ENCODE measurements around the gene RCHY1. TPM values are rescaled to one million over a fixed set of nuclear protein-coding genes. Genes with fewer than 3 reads are reported as not detected.

RCHY1 gene
- total and polyA plus RNA-seq, 2 donors (not counting 3 experiments of a cell fraction or from before 2014, with no cell fraction given): 21.1 to 30.9 TPM

- H3K4me1 ChIP-seq (ENCODE audit: control insufficient read depth, extremely low read depth, insufficient read depth, low read length): no peaks in the 10 kb centered on the region
These were observed 44.3 kb downstream of the RCHY1 start for GRCh38 chr4:75469896-75470295.

More at GRCh38 chr4:75469896-75470295, 44.3 kb downstream of the RCHY1 start:
- no TSS peak for BruUV-seq (replicated peaks)
- DNase-seq (ENCODE audit: low read depth, low spot score) (no peak), FAIRE-seq (no peak)
- no peaks in the 10 kb centered on the region for H3K79me2 ChIP-seq (ENCODE audit: control insufficient read depth, insufficient read depth, low read length)
- dilution Hi-C loops (cut with MboI; ENCODE audit: extremely low pct_ligation_motif_present, low sequenced_read_pairs) (no loop called here), intact Hi-C loops (cut with micrococcal nuclease) (loop anchor here (10.0 kb wide), 1 partner anchor 595 kb away; no protein-coding TSS in a partner anchor)
- H3K27ac ChIP-seq (ENCODE audit: insufficient read depth, low read depth, low read length): no peak overlapping the region
- ChIA-PET POLR2A (no interaction called here), CTCF (interaction anchor here (0.6 to 1.4 kb wide), 2 partner anchors 20 to 36 kb away, joined by 3 to 4 read pairs; no protein-coding TSS in a partner anchor)
- no peak overlapping the region for H3K4me2 ChIP-seq (ENCODE audit: insufficient read depth, low read length)
- no peaks in the 10 kb centered on the region for H3K36me3 ChIP-seq (ENCODE audit: control insufficient read depth in 2 of 2, extremely low read depth in 1 of 2, insufficient read depth in 2 of 2, low read length in 2 of 2)
- H3K9me3 ChIP-seq (replicated peaks; ENCODE audit: control insufficient read depth, insufficient read depth, low read length): no peaks in the 10 kb centered on the region
- TF ChIP-seq MAX (IDR thresholded peaks at IDR 0.05; ENCODE audit: insufficient read depth, insufficient read length): no peak
- no peak for TF ChIP-seq POLR2AphosphoS5 (IDR thresholded peaks at IDR 0.05; ENCODE audit: insufficient read depth, low read depth, low read length)
- TF ChIP-seq EZH2 (IDR thresholded peaks at IDR 0.05; ENCODE audit: borderline replicate concordance, low read depth, low read length, severe bottlenecking): no peak
- TF ChIP-seq FOS (IDR thresholded peaks at IDR 0.05; ENCODE audit: borderline replicate concordance, insufficient read depth, low read length): no peak
- no peak for TF ChIP-seq MYC (IDR thresholded peaks at IDR 0.05; ENCODE audit: low read depth, low read length)
- TF ChIP-seq JUN (IDR thresholded peaks at IDR 0.05; ENCODE audit: borderline replicate concordance, insufficient read depth, insufficient read length, low read depth): no peak
- no peak for TF ChIP-seq POLR2A (IDR thresholded peaks at IDR 0.05; ENCODE audit: low read depth, low read length)
- no peak for TF ChIP-seq CTCF (IDR thresholded peaks at IDR 0.05; ENCODE audit: extremely low read depth in 1 of 2, insufficient read depth in 1 of 2, low read depth in 1 of 2, low read length in 2 of 2)
- no peak for TF ChIP-seq GATA2 (IDR thresholded peaks at IDR 0.05; ENCODE audit: insufficient read depth, insufficient read length, low read depth, low read length)
- H2AFZ ChIP-seq (ENCODE audit: low read depth, low read length): no peak overlapping the region
- H4K20me1 ChIP-seq (replicated peaks; ENCODE audit: control insufficient read depth, extremely low read depth, insufficient read depth, low read length): no peaks in the 10 kb centered on the region
- H3K9me1 ChIP-seq (replicated peaks; ENCODE audit: control insufficient read depth, extremely low read depth, insufficient read depth, low read length): no peaks in the 10 kb centered on the region
- H3K27me3 ChIP-seq (ENCODE audit: control insufficient read depth in 2 of 2, insufficient read depth in 2 of 2, low read length in 2 of 2): no peaks in the 10 kb centered on the region
- no peak overlapping the region for H3K9ac ChIP-seq (replicated peaks; ENCODE audit: extremely low read depth, insufficient read depth, low read length)
- H3K4me3 ChIP-seq (replicated peaks in 1 of 3; ENCODE audit: insufficient read depth in 1 of 3, low read depth in 1 of 3, low read length in 3 of 3): no peak overlapping the region

Data from endothelial cell of umbilical vein (primary cell).